GM06990 (cell line): ENCODE results near the gene TNC.
"Not testable (repeated sequence)": the region's sequence is repeated elsewhere in the genome, so short reads cannot be mapped to it uniquely, and the experiment has no call there.

ENCODE experiments used
- DNase-seq: peaks from one replicate; pipeline ENCODE4 v3.0.0-alpha.2; 2011; ENCODE audit not compliant: insufficient read length; ENCODE audit errors: extremely low read depth
- H3K27me3 ChIP-seq: replicated peaks from 2 replicates; pipeline ENCODE4 v1.6.0; 2011; ENCODE audit warnings: low read length; ENCODE audit not compliant: control insufficient read depth, insufficient read depth
- H3K36me3 ChIP-seq: 2 replicates; pipeline ENCODE4 v1.5.1; 2011; ENCODE audit warnings: low read length; ENCODE audit not compliant: control insufficient read depth, insufficient read depth
- H3K4me3 ChIP-seq: replicated peaks from 2 replicates; pipeline ENCODE4 v1.5.1; 2011; ENCODE audit warnings: low read depth, mild to moderate bottlenecking, control low read depth, low read length
- TF ChIP-seq, protein P1 (sequence below): IDR thresholded peaks from 2 replicates; pipeline ENCODE4 v1.5.1; 2011; ENCODE audit warnings: low read length, control low read depth, mild to moderate bottlenecking, inconsistent platforms; ENCODE audit not compliant: insufficient read depth, poor library complexity, severe bottlenecking

TNC gene

DNA sequence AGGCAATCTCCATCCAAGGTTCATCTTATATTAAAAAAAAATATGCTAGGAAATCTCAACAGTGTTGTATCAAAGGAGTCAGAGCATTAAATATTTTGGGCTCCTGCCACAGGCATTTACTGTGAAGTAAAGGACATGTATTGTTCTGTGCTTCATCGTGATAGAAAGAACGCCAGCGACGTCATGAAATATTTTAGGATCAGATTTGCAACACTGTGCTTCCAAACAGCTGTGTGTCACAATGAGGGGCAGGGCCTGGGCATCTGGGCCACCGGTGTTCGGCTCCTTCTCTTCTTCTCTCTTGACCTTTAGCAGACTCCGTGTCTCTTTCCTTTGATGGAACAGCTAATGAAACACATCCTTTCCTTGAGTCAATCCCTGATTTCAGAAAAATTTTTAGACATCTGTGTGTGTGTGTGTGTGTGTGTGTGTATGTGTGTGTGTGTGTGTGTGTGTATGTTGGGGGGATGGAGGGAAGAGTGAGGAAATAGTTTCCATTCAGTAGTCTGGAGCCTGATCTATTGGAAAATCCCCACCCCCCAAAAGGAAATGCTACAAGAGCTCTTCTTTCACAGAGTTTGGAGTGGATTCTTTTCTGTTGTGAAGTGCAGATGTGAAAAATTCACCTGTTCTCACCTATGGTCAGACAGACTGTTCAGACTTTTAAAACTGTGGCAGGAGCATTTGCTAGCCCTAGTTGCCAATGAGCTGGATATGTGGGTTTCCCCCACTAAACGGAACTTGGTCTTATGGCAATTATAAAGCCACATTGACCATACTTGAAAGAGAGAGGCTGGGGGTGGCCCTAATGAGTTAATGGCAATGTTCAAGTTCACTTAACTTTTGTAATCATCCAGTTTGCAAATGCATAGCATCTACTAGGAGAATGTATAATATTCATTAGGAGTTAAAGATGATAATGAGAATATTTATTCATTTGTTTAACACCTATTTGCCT is 18.1 kb upstream of the TNC start:
- no peak for DNase-seq
- TF ChIP-seq, protein P1, sequence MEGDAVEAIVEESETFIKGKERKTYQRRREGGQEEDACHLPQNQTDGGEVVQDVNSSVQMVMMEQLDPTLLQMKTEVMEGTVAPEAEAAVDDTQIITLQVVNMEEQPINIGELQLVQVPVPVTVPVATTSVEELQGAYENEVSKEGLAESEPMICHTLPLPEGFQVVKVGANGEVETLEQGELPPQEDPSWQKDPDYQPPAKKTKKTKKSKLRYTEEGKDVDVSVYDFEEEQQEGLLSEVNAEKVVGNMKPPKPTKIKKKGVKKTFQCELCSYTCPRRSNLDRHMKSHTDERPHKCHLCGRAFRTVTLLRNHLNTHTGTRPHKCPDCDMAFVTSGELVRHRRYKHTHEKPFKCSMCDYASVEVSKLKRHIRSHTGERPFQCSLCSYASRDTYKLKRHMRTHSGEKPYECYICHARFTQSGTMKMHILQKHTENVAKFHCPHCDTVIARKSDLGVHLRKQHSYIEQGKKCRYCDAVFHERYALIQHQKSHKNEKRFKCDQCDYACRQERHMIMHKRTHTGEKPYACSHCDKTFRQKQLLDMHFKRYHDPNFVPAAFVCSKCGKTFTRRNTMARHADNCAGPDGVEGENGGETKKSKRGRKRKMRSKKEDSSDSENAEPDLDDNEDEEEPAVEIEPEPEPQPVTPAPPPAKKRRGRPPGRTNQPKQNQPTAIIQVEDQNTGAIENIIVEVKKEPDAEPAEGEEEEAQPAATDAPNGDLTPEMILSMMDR = no peak
- H3K36me3 ChIP-seq = no peaks in the 10 kb centered on the region
- no peaks in the 10 kb centered on the region; the same call in 1 of the 2 replicates for H3K27me3 ChIP-seq
- H3K4me3 ChIP-seq = no peak overlapping the region

DNA sequence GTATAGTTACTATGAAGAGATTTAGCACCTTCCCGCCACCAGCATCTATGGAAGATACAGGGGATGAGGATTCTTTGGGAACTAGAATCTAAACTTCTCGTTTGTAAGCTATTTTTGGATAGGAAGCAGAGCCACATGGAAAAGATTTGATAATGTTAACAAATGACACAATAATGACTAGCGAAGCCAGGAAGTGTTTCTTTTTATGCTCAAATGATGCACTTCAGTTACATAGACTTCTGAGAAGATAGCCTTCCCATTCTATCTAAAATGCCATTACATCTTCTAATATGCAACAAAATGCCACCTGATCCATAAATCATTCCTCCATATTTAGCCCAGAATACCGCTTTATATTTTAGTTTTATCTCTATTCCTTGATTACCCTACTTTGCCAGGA is 17.0 kb upstream of the TNC start:
- no peak overlapping the region for H3K4me3 ChIP-seq
- no peaks in the 10 kb centered on the region; the same call in 1 of the 2 replicates for H3K27me3 ChIP-seq
- TF ChIP-seq, protein P1 = no peak
- DNase-seq = no peak
- H3K36me3 ChIP-seq = no peaks in the 10 kb centered on the region

DNA sequence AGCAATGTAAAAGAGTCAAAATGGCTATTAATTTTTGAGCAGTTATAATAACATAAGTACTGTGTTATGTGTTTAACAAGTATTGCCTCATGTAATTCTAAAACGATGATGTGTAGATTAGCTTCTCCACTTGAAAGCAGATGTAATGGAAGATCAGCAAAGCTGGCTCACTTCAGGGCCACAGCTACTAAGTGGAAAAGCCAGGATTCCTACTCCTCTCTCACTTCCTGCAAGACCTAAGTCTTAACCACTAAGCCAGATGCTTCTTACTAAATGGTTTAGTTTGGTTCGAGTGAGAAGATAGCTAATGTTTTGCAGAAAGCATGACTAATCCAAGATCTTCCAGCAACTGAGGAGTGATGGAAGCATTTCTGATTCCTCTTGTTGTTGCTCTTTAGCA is 15.7 kb upstream of the TNC start:
- no peak for DNase-seq
- Histone ChIP-seq H3K4me3 (no peak overlapping the region), H3K36me3 (no peaks in the 10 kb centered on the region), H3K27me3 (no peaks in the 10 kb centered on the region; the same call in 1 of the 2 replicates)
- TF ChIP-seq, protein P1 = no peak

DNA sequence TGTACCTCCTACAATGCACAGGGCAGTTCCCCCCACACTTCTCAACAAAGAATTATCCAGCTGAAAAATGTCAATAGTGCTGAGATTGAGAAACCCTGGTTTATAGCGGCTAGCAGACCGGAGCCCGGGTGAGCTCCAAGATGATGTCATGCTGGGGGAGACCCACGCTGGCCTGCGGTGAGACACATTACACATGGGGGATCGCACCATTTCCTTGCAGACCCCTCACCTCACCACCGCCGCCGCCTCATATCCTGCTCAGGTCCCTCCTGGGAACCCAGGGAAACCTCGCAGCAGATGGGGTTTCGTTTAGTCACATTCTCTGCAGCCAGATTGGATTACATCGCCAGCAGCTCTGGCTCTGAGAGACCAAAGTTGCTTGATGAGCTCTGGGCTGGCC is 14.7 kb upstream of the TNC start:
- H3K4me3 ChIP-seq = no peak overlapping the region
- TF ChIP-seq, protein P1 = no peak
- no peaks in the 10 kb centered on the region; the same call in 1 of the 2 replicates for H3K27me3 ChIP-seq
- no peaks in the 10 kb centered on the region for H3K36me3 ChIP-seq
- DNase-seq = no peak

DNA sequence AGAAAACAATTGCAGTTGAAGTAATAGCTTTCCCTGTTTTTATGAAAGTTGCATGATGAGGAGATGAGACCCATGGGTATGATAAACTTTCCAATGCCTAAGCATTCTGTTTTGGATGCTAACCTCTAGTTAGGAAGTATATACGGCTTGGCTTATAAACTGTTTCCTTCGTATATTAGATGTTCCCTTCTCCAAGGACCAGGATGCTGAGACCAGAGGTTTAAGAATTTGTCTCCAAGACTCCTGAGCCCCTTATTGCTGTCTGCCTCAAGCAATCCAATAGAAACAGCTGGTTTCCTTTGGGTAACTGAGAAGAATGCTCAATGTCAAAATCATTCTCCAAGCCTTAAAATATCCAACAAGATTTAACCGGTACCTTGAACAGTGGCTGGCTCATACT is 12.2 kb upstream of the TNC start:
- no peak for DNase-seq
- Histone ChIP-seq H3K27me3 (no peaks in the 10 kb centered on the region; the same call in 1 of the 2 replicates), H3K36me3 (no peaks in the 10 kb centered on the region), H3K4me3 (no peak overlapping the region)
- TF ChIP-seq, protein P1 = no peak

DNA sequence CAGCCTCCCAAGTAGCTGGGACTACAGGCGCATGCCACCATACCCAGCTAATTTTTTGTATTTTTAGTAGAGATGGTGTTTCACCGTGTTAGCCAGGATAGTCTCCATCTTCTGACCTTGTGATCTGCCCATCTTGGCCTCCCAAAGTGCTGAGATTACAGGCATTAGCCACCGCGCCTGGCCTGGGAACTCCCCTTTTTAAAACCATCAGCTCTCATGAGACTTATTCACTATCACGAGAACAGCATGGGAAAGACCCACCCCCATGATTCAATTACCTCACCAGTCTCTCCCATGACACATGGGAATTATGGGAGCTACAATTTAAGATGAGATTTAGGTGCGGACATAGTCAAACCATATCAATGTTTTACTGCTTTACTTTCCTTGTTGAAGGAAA is 10.8 kb upstream of the TNC start:
- H3K36me3 ChIP-seq, DNase-seq: not testable (repeated sequence)

More for the DNA sequence above, 10.8 kb upstream of the TNC start:
- not testable (repeated sequence) for H3K27me3 ChIP-seq, H3K4me3 ChIP-seq
